BJ (cell line): ENCODE results near the gene PITPNM3. TPM values are rescaled to one million over a fixed set of nuclear protein-coding genes. Genes with fewer than 3 reads are reported as not detected.

Experiments used
- CTCF ChIA-PET: fragments of 350-600 bp; formaldehyde crosslinking; extraction: SDS; loops from one replicate; lab custom pipeline; 2021; ENCODE audit warnings: antibody characterized with exemption, inconsistent platforms; lab: Yijun Ruan, JAX
- POLR2A ChIA-PET: fragments of 300-600 bp; sonication (Branson Sonifier 250); formaldehyde crosslinking; extraction: SDS; loops from one replicate; lab custom pipeline; 2021; ENCODE audit warnings: antibody characterized with exemption; lab: Charles Lee
- DNase-seq: peaks from one replicate; pipeline ENCODE4 v3.0.0-alpha.2; 2011; ENCODE audit warnings: low read depth
- H3K27me3 ChIP-seq: 2 replicates; pipeline ENCODE4 v1.6.0; 2011; ENCODE audit warnings: low read length; ENCODE audit not compliant: control insufficient read depth, insufficient read depth
- H3K36me3 ChIP-seq: 2 replicates; pipeline ENCODE4 v1.5.1; 2011; ENCODE audit warnings: low read length; ENCODE audit not compliant: control insufficient read depth, insufficient read depth
- H3K4me3 ChIP-seq: 2 replicates; pipeline ENCODE4 v1.5.1; 2011; ENCODE audit warnings: low read depth, mild to moderate bottlenecking, control low read depth, low read length
- CTCF ChIP-seq: IDR thresholded peaks from 2 replicates; pipeline ENCODE4 v1.5.1; 2011; ENCODE audit warnings: low read depth, mild to moderate bottlenecking, control low read depth, inconsistent platforms, low read length, moderate library complexity; ENCODE audit not compliant: insufficient read depth
- polyA plus RNA-seq: library from polyadenylated mRNA; depleted of rRNA; stranded (reverse); fragments of >200 nt; gene quantifications from 2 replicates; pipeline ENCODE4 v1.2.3, GENCODE V29; 2011

The PITPNM3 gene
- polyA plus RNA-seq, 1 experiment: 0.64 TPM

GRCh38 chr17:6561446-6561845 is 5.1 kb upstream of the PITPNM3 start:
- H3K36me3 ChIP-seq: no peaks in the 10 kb centered on the region
- H3K27me3 ChIP-seq: 0 out of 2 replicates have a peak, but pooled peaks cover 2% of the 10 kb centered on the region
- ChIA-PET POLR2A (no interaction called here), CTCF (no interaction called here)
- no peak overlapping the region for H3K4me3 ChIP-seq
- no peak for TF ChIP-seq CTCF
- no peak for DNase-seq

- no peak for DNase-seq
- CTCF ChIA-PET: no interaction called here
- POLR2A ChIA-PET: no interaction called here
- Histone ChIP-seq H3K27me3 (0 out of 2 replicates have a peak, but pooled peaks cover 2% of the 10 kb centered on the region), H3K36me3 (no peaks in the 10 kb centered on the region), H3K4me3 (no peak overlapping the region)
- no peak for TF ChIP-seq CTCF
Measured at GRCh38 chr17:6560496-6560895, 4.1 kb upstream of the PITPNM3 start.

GRCh38 chr17:6559753-6560215 is 3.4 kb upstream of the PITPNM3 start:
- TF ChIP-seq CTCF: no peak
- Histone ChIP-seq H3K36me3 (no peaks in the 10 kb centered on the region), H3K27me3 (peaks cover 9% of the 10 kb centered on the region), H3K4me3 (no peak overlapping the region)
- DNase-seq: no peak
- ChIA-PET CTCF (interaction anchor here (0.7 to 1.9 kb wide), 2 partner anchors 8 to 87 kb away, joined by 3 to 6 read pairs; no protein-coding TSS in a partner anchor), POLR2A (no interaction called here)

- Histone ChIP-seq H3K27me3 (peaks cover 14% of the 10 kb centered on the region), H3K4me3 (no peak overlapping the region), H3K36me3 (no peaks in the 10 kb centered on the region)
- TF ChIP-seq CTCF: no peak
- DNase-seq: no peak
- POLR2A ChIA-PET: no interaction called here
- CTCF ChIA-PET: interaction anchor here (0.7 to 1.9 kb wide), 2 partner anchors 9 to 86 kb away, joined by 3 to 6 read pairs; no protein-coding TSS in a partner anchor
Measured at GRCh38 chr17:6558932-6559752, 2.8 kb upstream of the PITPNM3 start.

GRCh38 chr17:6558276-6558675 is 1.9 kb upstream of the PITPNM3 start:
- POLR2A ChIA-PET: no interaction called here
- Histone ChIP-seq H3K27me3 (peaks cover 15% of the 10 kb centered on the region), H3K4me3 (no peak overlapping the region), H3K36me3 (no peaks in the 10 kb centered on the region)
- CTCF ChIA-PET: interaction anchor here (1.9 kb wide), 1 partner anchor 85 kb away, joined by 6 read pairs; no protein-coding TSS in a partner anchor
- TF ChIP-seq CTCF: no peak
- no peak for DNase-seq
